ENCODE results near the gene TRIM4.
A peak's percentile ranks its signal among the peaks of the same experiment; 100 is the strongest.

TRIM4 gene

GRCh38 chr7:99928994-99929729 is 9.8 kb upstream of the TRIM4 start, which contains the start of gene GJC3:
GJC3 (minus strand) TSS chr7:99929620; CDS start chr7:99929620, 0 bp downstream.
- H3K4me3 ChIP-seq (ENCODE audit: low read depth, low read length) = peak within 1 kb of the TSS; percentile 14; the same call in 1 of the 2 replicates
- DNase-seq (ENCODE audit: low read depth) = peak; percentile 49
- TF ChIP-seq CTCF (IDR thresholded peaks at IDR 0.05; ENCODE audit: control insufficient read depth, extremely low read depth, insufficient read depth) = peak; percentile 68

GRCh38 chr7:99928188-99928587 is 8.9 kb upstream of the TRIM4 start:
- no peak for DNase-seq (ENCODE audit: low read depth)
- no peak overlapping the region for H3K4me3 ChIP-seq (ENCODE audit: low read depth, low read length)
- no peak for TF ChIP-seq CTCF (IDR thresholded peaks at IDR 0.05; ENCODE audit: control insufficient read depth, extremely low read depth, insufficient read depth)

GRCh38 chr7:99927536-99927935 is 8.2 kb upstream of the TRIM4 start:
- no peak overlapping the region for H3K4me3 ChIP-seq (ENCODE audit: low read depth, low read length)
- TF ChIP-seq CTCF (IDR thresholded peaks at IDR 0.05; ENCODE audit: control insufficient read depth, extremely low read depth, insufficient read depth) = no peak
- DNase-seq (ENCODE audit: low read depth) = no peak

GRCh38 chr7:99926321-99926720 is 7.0 kb upstream of the TRIM4 start:
- no peak overlapping the region for H3K4me3 ChIP-seq (ENCODE audit: low read depth, low read length)
- no peak for TF ChIP-seq CTCF (IDR thresholded peaks at IDR 0.05; ENCODE audit: control insufficient read depth, extremely low read depth, insufficient read depth)
- no peak for DNase-seq (ENCODE audit: low read depth)

- no peak overlapping the region for H3K4me3 ChIP-seq (ENCODE audit: low read depth, low read length)
- TF ChIP-seq CTCF (IDR thresholded peaks at IDR 0.05; ENCODE audit: control insufficient read depth, extremely low read depth, insufficient read depth) = no peak
- DNase-seq (ENCODE audit: low read depth) = no peak
These were observed 3.9 kb upstream of the TRIM4 start for GRCh38 chr7:99923200-99923599.

GRCh38 chr7:99920149-99920548 is 819 bp upstream of the TRIM4 start:
- DNase-seq (ENCODE audit: low read depth) = no peak
- no peak for TF ChIP-seq CTCF (IDR thresholded peaks at IDR 0.05; ENCODE audit: control insufficient read depth, extremely low read depth, insufficient read depth)
- peak overlapping the region; percentile 89 for H3K4me3 ChIP-seq (ENCODE audit: low read depth, low read length)

GRCh38 chr7:99919814-99920112 is 433 bp upstream of the TRIM4 start:
- peak overlapping the region; percentile 89 for H3K4me3 ChIP-seq (ENCODE audit: low read depth, low read length)
- DNase-seq (ENCODE audit: low read depth) = no peak
- no peak for TF ChIP-seq CTCF (IDR thresholded peaks at IDR 0.05; ENCODE audit: control insufficient read depth, extremely low read depth, insufficient read depth)

All from LNCaP clone FGC (cell line).